Measurements from ENCODE around the gene EIF4G1. TPM values are rescaled to one million over a fixed set of nuclear protein-coding genes. Genes with fewer than 3 reads are reported as not detected.

EIF4G1 gene
- total and polyA plus RNA-seq, 2 of the 8 experiments (the other 6 are each of a cell fraction or from before 2014, with no cell fraction given) = 318 to 473 TPM

- peaks cover 16 to 26% (median 24%) of the 10 kb centered on the region in 4 experiments; a peak in 7 of 8 replicates for H3K36me3 ChIP-seq (ENCODE audit: control insufficient read depth in 2 of 4, insufficient read depth in 4 of 4, low read length in 3 of 4)
- CTCF ChIA-PET (ENCODE audit: partially characterized antibody) = interaction anchor here (0.8 to 3.6 kb wide), 12 partner anchors 8 to 203 kb away, joined by 3 to 16 read pairs (median 4); no protein-coding TSS in a partner anchor
- H3K14ac ChIP-seq (ENCODE audit: insufficient read length) = no peak within 1 kb of the TSS
- peak within 1 kb of the TSS; percentile 82 for H3K27ac ChIP-seq (ENCODE audit: low read depth, low read length)
- H3K4me1 ChIP-seq (replicated peaks in 1 of 4; ENCODE audit: control insufficient read depth in 3 of 4, insufficient read depth in 4 of 4, low read length in 3 of 4) = peaks cover 5 to 27% (median 18%) of the 10 kb centered on the region in 4 experiments
- no peak for FAIRE-seq
- H3K79me1 ChIP-seq (ENCODE audit: low read depth, low read length) = peaks cover 9% of the 10 kb centered on the region
- H3K23me2 ChIP-seq (ENCODE audit: low read depth, low read length) = peaks cover 14% of the 10 kb centered on the region
- peak within 1 kb of the TSS; percentile 83; the same call in 1 of the 2 replicates for H3K18ac ChIP-seq (ENCODE audit: extremely low read depth, low read length)
- H3K4me2 ChIP-seq (ENCODE audit: insufficient read depth in 1 of 2, low read depth in 2 of 2, low read length in 2 of 2) = peak within 1 kb of the TSS; percentile 91 to 98
- H4K5ac ChIP-seq (ENCODE audit: insufficient read length, low read depth, low read length) = no peak within 1 kb of the TSS
- peak within 1 kb of the TSS; percentile 78 for H2AK5ac ChIP-seq (ENCODE audit: low read depth, low read length)
- 96% methylated on average over 6 of the region's 6 CpGs; no CpG with 5 or more reads in 1 of the 2 experiments for WGBS, 2 experiments (ENCODE audit: extremely low coverage in 1 of 2, insufficient coverage in 1 of 2, insufficient read length in 1 of 2, insufficient replicate concordance in 2 of 2, low coverage in 1 of 2, low lambda C conversion rate in 2 of 2, missing lambda C conversion rate in 1 of 2)
- H4K20me1 ChIP-seq (replicated peaks in 1 of 2; ENCODE audit: control insufficient read depth in 1 of 2, insufficient read depth in 2 of 2, low read length in 2 of 2) = peaks cover 22 to 37% of the 10 kb centered on the region in 2 experiments
- peak within 1 kb of the TSS; percentile 54 for H2BK5ac ChIP-seq (ENCODE audit: low read depth, low read length)
- DNase-seq (ENCODE audit: low read depth in 1 of 2, low spot score in 2 of 2) = no peak
- H3K27me3 ChIP-seq (replicated peaks in 1 of 4; ENCODE audit: control insufficient read depth in 3 of 4, extremely low read depth in 1 of 4, insufficient read depth in 3 of 4, low read length in 3 of 4) = no peaks in the 10 kb centered on the region
- peak within 1 kb of the TSS; percentile 41 for H4K8ac ChIP-seq (ENCODE audit: extremely low read depth, insufficient read depth, low read length)
- H3K9ac ChIP-seq (replicated peaks in 1 of 4; ENCODE audit: extremely low read depth in 1 of 4, low read depth in 3 of 4, low read length in 3 of 4) = peak within 1 kb of the TSS in 3 of 4 experiments; percentile 77 to 87 (median 84); a peak in 6 of 7 replicates
- no peak within 1 kb of the TSS for H2BK120ac ChIP-seq (replicated peaks; ENCODE audit: low read depth, low read length)
- no peaks in the 10 kb centered on the region for H3K9me3 ChIP-seq (ENCODE audit: insufficient read depth in 2 of 2, low read depth in 1 of 2, low read length in 1 of 2)
- POLR2A ChIA-PET (ENCODE audit: partially characterized antibody) = interaction anchor here (0.8 to 3.6 kb wide), 17 partner anchors 8 to 204 kb away, joined by 3 to 30 read pairs (median 4); partner anchors contain the start of genes CAMK2N2 and EIF4G1
- H3K4me3 ChIP-seq (ENCODE audit: extremely low read depth in 1 of 4, insufficient read depth in 2 of 4, low read depth in 3 of 4, low read length in 4 of 4) = peak within 1 kb of the TSS; percentile 76 to 83 (median 80)
- H2AFZ ChIP-seq (ENCODE audit: low read length) = no peak within 1 kb of the TSS
- no peak within 1 kb of the TSS for H2BK20ac ChIP-seq (ENCODE audit: low read length)
- H3K56ac ChIP-seq (replicated peaks; ENCODE audit: insufficient read length, low read depth, low read length) = no peak within 1 kb of the TSS
- H4K91ac ChIP-seq (replicated peaks; ENCODE audit: insufficient read length, low read length) = peak within 1 kb of the TSS; percentile 46
- H2BK12ac ChIP-seq (ENCODE audit: low read depth, low read length) = peak within 1 kb of the TSS; percentile 84
- H3K4ac ChIP-seq (replicated peaks; ENCODE audit: insufficient read length, low read depth, low read length) = no peak within 1 kb of the TSS
- peaks cover 0 to 2% of the 10 kb centered on the region in 2 experiments; a peak in 1 of 4 replicates for H3K79me2 ChIP-seq (ENCODE audit: control insufficient read depth in 1 of 2, insufficient read depth in 2 of 2, low read length in 2 of 2)
- H2BK15ac ChIP-seq (ENCODE audit: low read length) = peak within 1 kb of the TSS; percentile 25; the same call in 1 of the 2 replicates
- H3K23ac ChIP-seq (ENCODE audit: insufficient read length) = no peak within 1 kb of the TSS
- no peak for TF ChIP-seq YY1 (IDR thresholded peaks at IDR 0.05; ENCODE audit: low read depth, low read length)
- no peak for TF ChIP-seq POLR2A (IDR thresholded peaks at IDR 0.05; ENCODE audit: control extremely low read depth in 1 of 2, low read depth in 2 of 2, low read length in 2 of 2)
- no peak for TF ChIP-seq PHF8 (conservative IDR thresholded peaks at IDR 0.05; ENCODE audit: low read depth, low read length)
- no peak for TF ChIP-seq GABPA (IDR thresholded peaks at IDR 0.05; ENCODE audit: borderline replicate concordance, insufficient read depth, low read length)
- TF ChIP-seq BRCA1 (IDR thresholded peaks at IDR 0.05; ENCODE audit: low read depth, low read length) = no peak
- TF ChIP-seq HDAC2 (IDR thresholded peaks at IDR 0.05; ENCODE audit: borderline replicate concordance in 1 of 2, low read depth in 2 of 2, low read length in 2 of 2) = no peak
- TF ChIP-seq TAF1 (IDR thresholded peaks at IDR 0.05; ENCODE audit: low read depth, low read length) = no peak
- TF ChIP-seq TCF12 (IDR thresholded peaks at IDR 0.05; ENCODE audit: low read depth, low read length) = no peak
- TF ChIP-seq CTBP2 (IDR thresholded peaks at IDR 0.05; ENCODE audit: borderline replicate concordance, insufficient read depth, insufficient read length, low read length) = no peak
- no peak for TF ChIP-seq GTF2F1 (IDR thresholded peaks at IDR 0.05; ENCODE audit: borderline replicate concordance, low read depth, low read length)
- no peak for TF ChIP-seq SP1 (IDR thresholded peaks at IDR 0.05; ENCODE audit: low read depth, low read length)
- no peak for TF ChIP-seq CREB1 (IDR thresholded peaks at IDR 0.05)
- TF ChIP-seq SIN3A (conservative IDR thresholded peaks at IDR 0.05 in 1 of 2, IDR thresholded peaks at IDR 0.05 in 1 of 2; ENCODE audit: low read depth in 1 of 2, low read length in 2 of 2) = no peak
- no peak for TF ChIP-seq EZH2 (IDR thresholded peaks at IDR 0.05; ENCODE audit: low read depth, low read length, severe bottlenecking)
Measured at GRCh38 chr3:184337399-184337714, 23.0 kb downstream of the EIF4G1 start, which contains the start of gene FAM131A. Gene FAM131A, plus strand, starts transcription at chr3:184337600. Its CDS starts 31 bp downstream, at chr3:184337631.

Data from H1 (cell line).